Testis (tissue), 2 donors: ENCODE results near the gene ZNF880.

Source experiments
- POLR2A ChIP-seq: fragments of 450-650 bp; IDR thresholded peaks from one replicate; pipeline ENCODE4 v1.6.1; 2017; ENCODE audit warnings: antibody characterized with exemption, mild to moderate bottlenecking, moderate library complexity
- TF ChIP-seq, protein P1 (sequence below), 3 experiments: fragments of 450-650 bp in 2 of 3; fragments of 200-600 bp in 1 of 3; sonication (generic) in 1 of 3; IDR thresholded peaks; one replicate each; pipeline ENCODE4 v1.5.1; 2016 to 2019; ENCODE audit warnings: antibody characterized with exemption in 3 of 3, mild to moderate bottlenecking in 2 of 3, moderate library complexity in 1 of 3

DNA sequence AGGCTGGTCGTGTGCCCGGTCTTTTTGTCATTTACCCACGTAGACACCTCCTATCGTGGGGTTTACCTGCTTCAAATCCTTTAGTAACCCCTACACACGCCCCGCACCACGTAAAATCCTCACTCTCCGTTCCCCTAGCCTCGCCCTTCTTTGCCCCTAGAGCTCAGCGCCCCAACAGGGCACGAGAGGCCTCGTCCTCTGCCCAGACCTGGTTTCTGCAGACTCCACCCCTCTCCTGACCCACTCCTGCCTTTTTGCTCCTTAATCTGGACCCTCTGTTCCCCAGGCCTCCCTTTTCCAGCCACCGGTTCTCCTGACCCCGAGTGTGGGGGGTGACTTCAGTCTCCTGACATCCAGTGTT lies 28.3 kb downstream of the ZNF880 start:
- TF ChIP-seq, protein P1, sequence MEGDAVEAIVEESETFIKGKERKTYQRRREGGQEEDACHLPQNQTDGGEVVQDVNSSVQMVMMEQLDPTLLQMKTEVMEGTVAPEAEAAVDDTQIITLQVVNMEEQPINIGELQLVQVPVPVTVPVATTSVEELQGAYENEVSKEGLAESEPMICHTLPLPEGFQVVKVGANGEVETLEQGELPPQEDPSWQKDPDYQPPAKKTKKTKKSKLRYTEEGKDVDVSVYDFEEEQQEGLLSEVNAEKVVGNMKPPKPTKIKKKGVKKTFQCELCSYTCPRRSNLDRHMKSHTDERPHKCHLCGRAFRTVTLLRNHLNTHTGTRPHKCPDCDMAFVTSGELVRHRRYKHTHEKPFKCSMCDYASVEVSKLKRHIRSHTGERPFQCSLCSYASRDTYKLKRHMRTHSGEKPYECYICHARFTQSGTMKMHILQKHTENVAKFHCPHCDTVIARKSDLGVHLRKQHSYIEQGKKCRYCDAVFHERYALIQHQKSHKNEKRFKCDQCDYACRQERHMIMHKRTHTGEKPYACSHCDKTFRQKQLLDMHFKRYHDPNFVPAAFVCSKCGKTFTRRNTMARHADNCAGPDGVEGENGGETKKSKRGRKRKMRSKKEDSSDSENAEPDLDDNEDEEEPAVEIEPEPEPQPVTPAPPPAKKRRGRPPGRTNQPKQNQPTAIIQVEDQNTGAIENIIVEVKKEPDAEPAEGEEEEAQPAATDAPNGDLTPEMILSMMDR (IDR thresholded peaks at IDR 0.05), result no peak
- TF ChIP-seq POLR2A, result no peak
